SU-DHL-6 (cell line): ENCODE data around the gene ANGPTL3.

ENCODE experiments used
- CTCF ChIP-seq: fragments of 200-600 bp; sonication (generic); IDR thresholded peaks from one replicate; pipeline ENCODE4 v1.5.1; 2017; ENCODE audit warnings: antibody characterized with exemption, mild to moderate bottlenecking, low read length, moderate library complexity; ENCODE audit not compliant: insufficient read depth, poor library complexity, severe bottlenecking
- EZH2phosphoT487 ChIP-seq: fragments of 200-600 bp; sonication (generic), shearing (Covaris generic); conservative IDR thresholded peaks from 2 replicates; pipeline ENCODE4 v1.6.1; 2018; ENCODE audit warnings: mild to moderate bottlenecking, antibody characterized with exemption, low read length, moderate library complexity, mixed read lengths

GRCh38 chr1:62621907-62622306 is 24.6 kb downstream of the ANGPTL3 start:
- TF ChIP-seq CTCF (no peak), EZH2phosphoT487 (no peak)
